HepG2 (cell line): ENCODE data around the gene RPL38. TPM values are rescaled to one million over a fixed set of nuclear protein-coding genes. Genes with fewer than 3 reads are reported as not detected.

Experiments
- AKNA ChIP-seq: sonication (generic); formaldehyde crosslinking; IDR thresholded peaks from 2 replicates; pipeline ENCODE4 v1.4.0; 2020; ENCODE audit warnings: missing genetic modification reagents, borderline replicate concordance
- GMEB1 ChIP-seq: sonication (generic); formaldehyde crosslinking; IDR thresholded peaks from 2 replicates; pipeline ENCODE4 v1.5.1; 2020; ENCODE audit warnings: missing genetic modification reagents, mild to moderate bottlenecking, borderline replicate concordance
- NFKB2 ChIP-seq: sonication (generic); formaldehyde crosslinking; IDR thresholded peaks from 2 replicates; pipeline ENCODE4 v1.4.0; 2020; ENCODE audit warnings: missing genetic modification reagents, borderline replicate concordance
- RXRB ChIP-seq: IDR thresholded peaks from 2 replicates; pipeline ENCODE4 v1.6.1; 2016; ENCODE audit warnings: borderline replicate concordance, missing genetic modification reagents, missing compliant biosample characterization
- TFDP2 ChIP-seq: sonication (generic); formaldehyde crosslinking; IDR thresholded peaks from 2 replicates; pipeline ENCODE4 v1.4.0; 2020; ENCODE audit warnings: missing genetic modification reagents
- TMF1 ChIP-seq: sonication (generic); formaldehyde crosslinking; IDR thresholded peaks from 2 replicates; pipeline ENCODE4 v1.8.1; 2022; ENCODE audit warnings: low read depth, missing genetic modification reagents
- TOE1 ChIP-seq: sonication (generic); formaldehyde crosslinking; IDR thresholded peaks from 2 replicates; pipeline ENCODE4 v1.4.0; 2020; ENCODE audit warnings: mild to moderate bottlenecking, missing genetic modification reagents
- ZBTB26 ChIP-seq: IDR thresholded peaks from 2 replicates; pipeline ENCODE4 v1.6.1; 2016; ENCODE audit warnings: missing compliant biosample characterization, missing genetic modification reagents, borderline replicate concordance
- ZBTB33 ChIP-seq: sonication (generic); formaldehyde crosslinking; IDR thresholded peaks from 2 replicates; pipeline ENCODE4 v1.4.0; 2020; ENCODE audit warnings: missing genetic modification reagents
- ZMYM3 ChIP-seq: sonication (generic); formaldehyde crosslinking; IDR thresholded peaks from 2 replicates; pipeline ENCODE4 v1.5.1; 2020; ENCODE audit warnings: mild to moderate bottlenecking, missing genetic modification reagents
- ZNF136 ChIP-seq: sonication (generic); formaldehyde crosslinking; IDR thresholded peaks from 2 replicates; pipeline ENCODE4 v1.8.1; 2022; ENCODE audit warnings: low read depth, mild to moderate bottlenecking, moderate library complexity, missing genetic modification reagents
- ZNF207 ChIP-seq: fragments of 450-650 bp; IDR thresholded peaks from 2 replicates; pipeline ENCODE4 v1.6.1; 2016; ENCODE audit warnings: antibody characterized with exemption, borderline replicate concordance
- ZNF235 ChIP-seq: sonication (generic); formaldehyde crosslinking; IDR thresholded peaks from 2 replicates; pipeline ENCODE4 v1.8.1; 2023; ENCODE audit warnings: mild to moderate bottlenecking, missing genetic modification reagents, borderline replicate concordance
- ZNF362 ChIP-seq: sonication (generic); formaldehyde crosslinking; IDR thresholded peaks from 2 replicates; pipeline ENCODE4 v1.4.0; 2020; ENCODE audit warnings: missing genetic modification reagents, mild to moderate bottlenecking, borderline replicate concordance
- ZNF496 ChIP-seq: sonication (generic); formaldehyde crosslinking; IDR thresholded peaks from 2 replicates; pipeline ENCODE4 v1.8.1; 2023; ENCODE audit warnings: mild to moderate bottlenecking, moderate library complexity, missing genetic modification reagents; ENCODE audit not compliant: insufficient replicate concordance
- ZSCAN25 ChIP-seq: sonication (generic); formaldehyde crosslinking; IDR thresholded peaks from 2 replicates; pipeline ENCODE4 v1.8.0; 2022; ENCODE audit warnings: mild to moderate bottlenecking, missing genetic modification reagents
- polyA plus RNA-seq, 8 experiments: library from polyadenylated mRNA; depleted of rRNA in 3 of 8; stranded (reverse) in 7 of 8; unstranded in 1 of 8; fragments of >200 nt; fragmentation: Illumina TruSeq in 4 of 8; extraction: Trizol in 4 of 8; gene quantifications; 2 replicates each; pipeline versions ENCODE4 v1.2.1 to v1.2.3, GENCODE V29; 2011 to 2016; ENCODE audit warnings: low read depth in 4 of 8, missing spikeins in 1 of 8, mixed read lengths in 1 of 8; ENCODE audit not compliant: insufficient read depth in 1 of 8
- total RNA-seq, 5 experiments: library from RNA; depleted of rRNA; stranded (reverse); fragments of >200 nt; fragmentation: Illumina TruSeq; extraction: Trizol; gene quantifications; 2 replicates each; pipeline ENCODE4 v1.2.3, GENCODE V29; 2016; ENCODE audit warnings: low read depth in 1 of 5

The RPL38 gene
- total and polyA plus RNA-seq, 2 of the 13 experiments (the other 11 are each of a cell fraction or from before 2014, with no cell fraction given): 2,370 to 2,372 TPM

GRCh38 chr17:74212209-74212912 is 8.9 kb downstream of the RPL38 start (continued):
- TF ChIP-seq AKNA (CRISPR knock-in tag) (no peak), TFDP2 (CRISPR knock-in tag) (no peak), TOE1 (CRISPR knock-in tag) (no peak), ZNF496 (no peak), ZNF362 (no peak), ZNF207 (no peak), ZSCAN25 (CRISPR knock-in tag) (no peak), NFKB2 (CRISPR knock-in tag) (no peak), RXRB (CRISPR knock-in tag) (no peak), ZBTB26 (CRISPR knock-in tag) (no peak), ZNF136 (no peak), ZNF235 (no peak), GMEB1 (CRISPR knock-in tag) (no peak), TMF1 (CRISPR knock-in tag) (no peak), ZBTB33 (CRISPR knock-in tag) (peak; percentile 29; the same call in 1 of the 2 replicates), ZMYM3 (CRISPR knock-in tag) (peak; percentile 43; the same call in 1 of the 2 replicates)
